ENCODE measurements around the gene SORCS1.

Gene SORCS1

GRCh38 chr10:106661767-106662140 lies 502.8 kb downstream of the SORCS1 start:
- no peak overlapping the region for H3K4me3 ChIP-seq (ENCODE audit: low read depth in 1 of 2, low read length in 2 of 2)
- no peaks in the 10 kb centered on the region for H3K9me3 ChIP-seq (ENCODE audit: control insufficient read depth in 1 of 2, low read length in 2 of 2)
- H3K4me1 ChIP-seq (ENCODE audit: control insufficient read depth in 1 of 2, insufficient read depth in 2 of 2, low read length in 2 of 2), result no peaks in the 10 kb centered on the region
- no peak overlapping the region for H3K9ac ChIP-seq (ENCODE audit: low read depth in 1 of 2, low read length in 2 of 2)
- H3K36me3 ChIP-seq (ENCODE audit: control insufficient read depth in 1 of 2, insufficient read depth in 2 of 2, low read length in 2 of 2), result no peaks in the 10 kb centered on the region
- no peaks in the 10 kb centered on the region for H3K27me3 ChIP-seq (ENCODE audit: control insufficient read depth in 1 of 2, insufficient read depth in 2 of 2, low read length in 2 of 2)
- no peak overlapping the region for H3K27ac ChIP-seq (ENCODE audit: low read depth, low read length)

- Histone ChIP-seq H3K36me3 (ENCODE audit: control insufficient read depth in 1 of 2, insufficient read depth in 2 of 2, low read length in 2 of 2) (no peaks in the 10 kb centered on the region), H3K27ac (ENCODE audit: low read depth, low read length) (no peak overlapping the region), H3K27me3 (ENCODE audit: control insufficient read depth in 1 of 2, insufficient read depth in 2 of 2, low read length in 2 of 2) (no peaks in the 10 kb centered on the region), H3K4me1 (ENCODE audit: control insufficient read depth in 1 of 2, insufficient read depth in 2 of 2, low read length in 2 of 2) (no peaks in the 10 kb centered on the region), H3K4me3 (ENCODE audit: low read depth in 1 of 2, low read length in 2 of 2) (peak overlapping the region in 1 of 2 donors; percentile 28), H3K9ac (ENCODE audit: low read depth in 1 of 2, low read length in 2 of 2) (no peak overlapping the region), H3K9me3 (ENCODE audit: control insufficient read depth in 1 of 2, low read length in 2 of 2) (no peaks in the 10 kb centered on the region)
Measured at GRCh38 chr10:106661133-106661766, 503.3 kb downstream of the SORCS1 start.

- Histone ChIP-seq H3K36me3 (ENCODE audit: control insufficient read depth in 1 of 2, insufficient read depth in 2 of 2, low read length in 2 of 2) (no peaks in the 10 kb centered on the region), H3K9ac (ENCODE audit: low read depth in 1 of 2, low read length in 2 of 2) (no peak overlapping the region), H3K4me3 (ENCODE audit: low read depth in 1 of 2, low read length in 2 of 2) (no peak overlapping the region), H3K4me1 (ENCODE audit: control insufficient read depth in 1 of 2, insufficient read depth in 2 of 2, low read length in 2 of 2) (no peaks in the 10 kb centered on the region), H3K27ac (ENCODE audit: low read depth, low read length) (no peak overlapping the region), H3K9me3 (ENCODE audit: control insufficient read depth in 1 of 2, low read length in 2 of 2) (no peaks in the 10 kb centered on the region), H3K27me3 (ENCODE audit: control insufficient read depth in 1 of 2, insufficient read depth in 2 of 2, low read length in 2 of 2) (no peaks in the 10 kb centered on the region)
Measured at GRCh38 chr10:106660550-106660949, 504.0 kb downstream of the SORCS1 start.

- Histone ChIP-seq H3K27ac (ENCODE audit: low read depth, low read length) (no peak overlapping the region), H3K9me3 (ENCODE audit: control insufficient read depth in 1 of 2, low read length in 2 of 2) (no peaks in the 10 kb centered on the region), H3K36me3 (ENCODE audit: control insufficient read depth in 1 of 2, insufficient read depth in 2 of 2, low read length in 2 of 2) (no peaks in the 10 kb centered on the region), H3K4me3 (ENCODE audit: low read depth in 1 of 2, low read length in 2 of 2) (no peak overlapping the region), H3K4me1 (ENCODE audit: control insufficient read depth in 1 of 2, insufficient read depth in 2 of 2, low read length in 2 of 2) (no peaks in the 10 kb centered on the region), H3K9ac (ENCODE audit: low read depth in 1 of 2, low read length in 2 of 2) (no peak overlapping the region), H3K27me3 (ENCODE audit: control insufficient read depth in 1 of 2, insufficient read depth in 2 of 2, low read length in 2 of 2) (no peaks in the 10 kb centered on the region)
Measured at GRCh38 chr10:106655636-106656035, 508.9 kb downstream of the SORCS1 start.

- H3K4me1 ChIP-seq (ENCODE audit: control insufficient read depth in 1 of 2, insufficient read depth in 2 of 2, low read length in 2 of 2), result no peaks in the 10 kb centered on the region
Measured at GRCh38 chr10:106655165-106655564, 509.3 kb downstream of the SORCS1 start.

GRCh38 chr10:106652279-106652678 lies 512.2 kb downstream of the SORCS1 start:
- Histone ChIP-seq H3K4me3 (ENCODE audit: low read depth in 1 of 2, low read length in 2 of 2) (no peak overlapping the region), H3K36me3 (ENCODE audit: control insufficient read depth in 1 of 2, insufficient read depth in 2 of 2, low read length in 2 of 2) (no peaks in the 10 kb centered on the region), H3K27ac (ENCODE audit: low read depth, low read length) (no peak overlapping the region), H3K4me1 (ENCODE audit: control insufficient read depth in 1 of 2, insufficient read depth in 2 of 2, low read length in 2 of 2) (no peaks in the 10 kb centered on the region), H3K9ac (ENCODE audit: low read depth in 1 of 2, low read length in 2 of 2) (no peak overlapping the region), H3K27me3 (ENCODE audit: control insufficient read depth in 1 of 2, insufficient read depth in 2 of 2, low read length in 2 of 2) (no peaks in the 10 kb centered on the region), H3K9me3 (ENCODE audit: control insufficient read depth in 1 of 2, low read length in 2 of 2) (no peaks in the 10 kb centered on the region)

More at GRCh38 chr10:106655165-106655564, 509.3 kb downstream of the SORCS1 start:
- H3K27me3 ChIP-seq (ENCODE audit: control insufficient read depth in 1 of 2, insufficient read depth in 2 of 2, low read length in 2 of 2), result no peaks in the 10 kb centered on the region
- H3K9ac ChIP-seq (ENCODE audit: low read depth in 1 of 2, low read length in 2 of 2), result no peak overlapping the region
- H3K4me3 ChIP-seq (ENCODE audit: low read depth in 1 of 2, low read length in 2 of 2), result no peak overlapping the region
- no peaks in the 10 kb centered on the region for H3K9me3 ChIP-seq (ENCODE audit: control insufficient read depth in 1 of 2, low read length in 2 of 2)
- H3K36me3 ChIP-seq (ENCODE audit: control insufficient read depth in 1 of 2, insufficient read depth in 2 of 2, low read length in 2 of 2), result no peaks in the 10 kb centered on the region
- no peak overlapping the region for H3K27ac ChIP-seq (ENCODE audit: low read depth, low read length)

- Histone ChIP-seq H3K27ac (ENCODE audit: low read depth, low read length) (no peak overlapping the region), H3K4me1 (ENCODE audit: control insufficient read depth in 1 of 2, insufficient read depth in 2 of 2, low read length in 2 of 2) (no peaks in the 10 kb centered on the region), H3K27me3 (ENCODE audit: control insufficient read depth in 1 of 2, insufficient read depth in 2 of 2, low read length in 2 of 2) (no peaks in the 10 kb centered on the region), H3K36me3 (ENCODE audit: control insufficient read depth in 1 of 2, insufficient read depth in 2 of 2, low read length in 2 of 2) (no peaks in the 10 kb centered on the region), H3K4me3 (ENCODE audit: low read depth in 1 of 2, low read length in 2 of 2) (no peak overlapping the region), H3K9ac (ENCODE audit: low read depth in 1 of 2, low read length in 2 of 2) (no peak overlapping the region), H3K9me3 (ENCODE audit: control insufficient read depth in 1 of 2, low read length in 2 of 2) (no peaks in the 10 kb centered on the region)
Measured at GRCh38 chr10:106648534-106649481, 515.7 kb downstream of the SORCS1 start.

- Histone ChIP-seq H3K27ac (ENCODE audit: low read depth, low read length) (no peak overlapping the region), H3K36me3 (ENCODE audit: control insufficient read depth in 1 of 2, insufficient read depth in 2 of 2, low read length in 2 of 2) (no peaks in the 10 kb centered on the region), H3K27me3 (ENCODE audit: control insufficient read depth in 1 of 2, insufficient read depth in 2 of 2, low read length in 2 of 2) (no peaks in the 10 kb centered on the region), H3K4me3 (ENCODE audit: low read depth in 1 of 2, low read length in 2 of 2) (no peak overlapping the region), H3K4me1 (ENCODE audit: control insufficient read depth in 1 of 2, insufficient read depth in 2 of 2, low read length in 2 of 2) (no peaks in the 10 kb centered on the region), H3K9me3 (ENCODE audit: control insufficient read depth in 1 of 2, low read length in 2 of 2) (no peaks in the 10 kb centered on the region), H3K9ac (ENCODE audit: low read depth in 1 of 2, low read length in 2 of 2) (no peak overlapping the region)
Measured at GRCh38 chr10:106643473-106643872, 521.0 kb downstream of the SORCS1 start.

GRCh38 chr10:106637873-106638272 lies 526.6 kb downstream of the SORCS1 start:
- no peaks in the 10 kb centered on the region for H3K27me3 ChIP-seq (ENCODE audit: control insufficient read depth in 1 of 2, insufficient read depth in 2 of 2, low read length in 2 of 2)
- H3K9ac ChIP-seq (ENCODE audit: low read depth in 1 of 2, low read length in 2 of 2), result no peak overlapping the region
- H3K27ac ChIP-seq (ENCODE audit: low read depth, low read length), result no peak overlapping the region
- H3K9me3 ChIP-seq (ENCODE audit: control insufficient read depth in 1 of 2, low read length in 2 of 2), result no peaks in the 10 kb centered on the region
- H3K4me1 ChIP-seq (ENCODE audit: control insufficient read depth in 1 of 2, insufficient read depth in 2 of 2, low read length in 2 of 2), result no peaks in the 10 kb centered on the region
- H3K36me3 ChIP-seq (ENCODE audit: control insufficient read depth in 1 of 2, insufficient read depth in 2 of 2, low read length in 2 of 2), result no peaks in the 10 kb centered on the region
- no peak overlapping the region for H3K4me3 ChIP-seq (ENCODE audit: low read depth in 1 of 2, low read length in 2 of 2)

GRCh38 chr10:106636766-106637491 lies 527.6 kb downstream of the SORCS1 start:
- Histone ChIP-seq H3K27ac (ENCODE audit: low read depth, low read length) (no peak overlapping the region), H3K9me3 (ENCODE audit: control insufficient read depth in 1 of 2, low read length in 2 of 2) (no peaks in the 10 kb centered on the region), H3K36me3 (ENCODE audit: control insufficient read depth in 1 of 2, insufficient read depth in 2 of 2, low read length in 2 of 2) (no peaks in the 10 kb centered on the region), H3K4me1 (ENCODE audit: control insufficient read depth in 1 of 2, insufficient read depth in 2 of 2, low read length in 2 of 2) (no peaks in the 10 kb centered on the region), H3K4me3 (ENCODE audit: low read depth in 1 of 2, low read length in 2 of 2) (no peak overlapping the region), H3K27me3 (ENCODE audit: control insufficient read depth in 1 of 2, insufficient read depth in 2 of 2, low read length in 2 of 2) (no peaks in the 10 kb centered on the region), H3K9ac (ENCODE audit: low read depth in 1 of 2, low read length in 2 of 2) (no peak overlapping the region)
